Inferior parietal cortex (tissue), 1 donor: ENCODE measurements around the gene KCNK16.

Experiments
- DNase-seq: peaks from one replicate; pipeline ENCODE4 v3.0.0-alpha.2; 2016; ENCODE audit errors: extremely low spot score

The KCNK16 gene

DNA sequence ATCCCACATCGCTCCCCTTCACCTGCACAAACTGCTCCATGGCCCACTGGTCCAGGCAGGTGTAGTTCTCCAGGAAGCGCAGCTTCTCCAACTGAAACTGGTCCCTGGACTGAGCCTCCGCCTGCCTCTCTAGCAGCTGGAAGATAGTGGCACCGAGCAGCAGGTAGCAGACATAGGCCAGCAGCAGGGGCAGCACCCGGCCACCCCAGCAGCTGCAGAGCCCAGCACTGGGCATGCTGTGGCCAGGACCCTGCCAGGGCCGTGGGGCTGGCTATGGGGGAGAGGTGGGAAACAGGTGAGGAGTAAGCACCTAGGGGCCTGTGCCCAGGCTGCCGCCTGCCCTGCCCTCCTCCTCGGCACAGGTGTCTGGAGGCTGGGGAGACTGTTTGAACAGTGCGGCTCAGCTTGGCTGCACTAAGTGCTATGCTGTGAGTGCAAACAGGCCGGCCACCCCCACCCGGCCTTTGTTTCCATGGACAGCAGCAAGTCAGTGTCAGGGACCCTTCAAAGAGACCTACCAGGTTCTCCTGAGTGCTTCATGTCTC, at the start of gene KCNK16:
Gene KCNK16, minus strand, starts transcription at position 397 of the 545 bp plus-strand sequence. Its CDS starts 162 bp downstream, at position 235.
- no peak for DNase-seq

DNA sequence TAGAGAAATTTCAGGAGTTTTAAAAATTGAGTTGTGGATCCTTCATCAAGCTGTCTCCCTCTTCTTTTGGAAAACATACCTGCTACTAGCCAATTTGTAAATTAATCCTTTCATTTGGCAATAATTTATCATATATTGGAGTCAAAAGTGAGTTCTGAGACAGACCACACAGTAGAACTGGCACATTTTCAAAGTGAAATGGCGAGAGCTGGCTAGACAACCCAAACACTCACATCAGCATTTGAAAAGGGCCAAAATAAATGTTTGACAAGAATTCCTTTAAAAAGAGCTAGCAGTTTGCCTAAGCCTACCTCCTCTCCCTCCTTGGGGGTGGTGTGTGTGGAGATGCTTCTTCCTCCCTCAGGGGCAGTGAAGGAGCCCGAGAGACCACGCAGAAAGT, 47.9 kb upstream of the KCNK16 start:
- no peak for DNase-seq

DNA sequence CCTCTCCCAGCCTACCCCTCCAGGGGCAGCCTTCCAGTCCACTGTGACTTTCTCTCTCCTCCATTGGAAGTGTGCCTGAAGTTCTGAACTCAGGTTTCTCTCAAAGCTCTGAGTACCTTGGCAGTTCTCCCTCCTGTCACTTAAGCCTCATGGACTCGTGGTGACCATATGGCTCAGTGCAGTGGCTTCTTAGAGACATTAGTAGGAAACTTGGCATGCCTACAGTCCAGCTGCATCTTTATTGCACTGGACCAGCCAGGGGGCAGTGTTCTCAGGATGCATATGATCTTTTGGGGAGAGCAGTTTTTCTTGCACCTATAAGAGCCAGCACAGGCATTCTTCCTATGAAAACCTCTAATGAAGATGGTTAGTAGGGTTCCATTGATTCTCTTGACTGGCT, 47.5 kb upstream of the KCNK16 start:
- DNase-seq = no peak

DNA sequence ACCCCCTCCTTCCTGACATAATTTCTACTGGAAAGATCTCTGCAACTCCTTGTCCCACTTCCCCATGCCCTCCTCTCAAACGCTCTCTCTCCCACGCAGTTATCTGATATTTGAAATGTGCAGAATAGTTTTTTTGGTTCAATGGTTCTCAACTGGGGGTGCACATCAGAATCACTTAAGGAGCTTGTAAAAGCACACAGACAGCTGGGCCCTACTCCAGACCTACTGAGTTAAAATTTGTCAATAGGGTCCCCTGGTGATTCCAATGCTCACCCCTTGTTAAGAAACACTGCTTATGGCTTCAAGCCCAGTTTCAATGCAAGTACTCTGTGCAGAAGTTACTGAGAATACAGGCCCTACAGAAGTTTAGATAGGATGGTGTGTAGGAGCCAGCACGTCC, 45.2 kb upstream of the KCNK16 start:
- no peak for DNase-seq

DNA sequence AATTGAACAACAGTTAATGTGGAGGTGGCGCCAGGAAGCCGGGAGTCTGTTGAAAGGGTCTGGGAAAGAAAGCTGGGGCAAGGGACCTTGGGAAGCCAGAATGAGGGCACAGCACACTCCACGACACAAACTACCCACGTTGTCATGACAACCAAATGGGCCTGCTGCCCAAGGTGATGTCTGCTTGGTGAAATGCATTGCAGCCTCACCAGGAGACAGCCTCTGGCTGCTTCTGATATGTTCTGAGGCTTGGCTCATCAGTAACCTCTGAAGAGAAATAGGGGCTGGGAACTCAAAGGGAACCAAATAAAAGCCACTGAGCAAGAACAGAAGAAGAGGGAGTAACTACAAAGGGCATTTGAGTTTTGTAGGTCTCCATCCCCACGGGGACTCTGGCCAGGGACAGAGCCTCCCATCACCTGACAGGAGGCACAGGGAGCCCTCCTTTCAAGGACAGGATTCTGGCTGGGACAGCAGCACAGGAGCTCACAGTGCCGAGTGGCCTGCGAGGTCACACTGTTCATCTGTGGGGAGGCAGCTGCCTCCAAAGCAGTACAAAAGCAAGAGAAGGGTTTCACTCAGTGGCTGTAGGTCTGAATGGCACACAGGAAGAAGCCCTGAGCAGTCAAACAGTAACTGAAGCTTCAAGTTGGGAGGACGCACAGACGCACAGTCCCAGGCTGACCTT, 44.6 kb upstream of the KCNK16 start:
- peak; percentile 67 for DNase-seq

DNA sequence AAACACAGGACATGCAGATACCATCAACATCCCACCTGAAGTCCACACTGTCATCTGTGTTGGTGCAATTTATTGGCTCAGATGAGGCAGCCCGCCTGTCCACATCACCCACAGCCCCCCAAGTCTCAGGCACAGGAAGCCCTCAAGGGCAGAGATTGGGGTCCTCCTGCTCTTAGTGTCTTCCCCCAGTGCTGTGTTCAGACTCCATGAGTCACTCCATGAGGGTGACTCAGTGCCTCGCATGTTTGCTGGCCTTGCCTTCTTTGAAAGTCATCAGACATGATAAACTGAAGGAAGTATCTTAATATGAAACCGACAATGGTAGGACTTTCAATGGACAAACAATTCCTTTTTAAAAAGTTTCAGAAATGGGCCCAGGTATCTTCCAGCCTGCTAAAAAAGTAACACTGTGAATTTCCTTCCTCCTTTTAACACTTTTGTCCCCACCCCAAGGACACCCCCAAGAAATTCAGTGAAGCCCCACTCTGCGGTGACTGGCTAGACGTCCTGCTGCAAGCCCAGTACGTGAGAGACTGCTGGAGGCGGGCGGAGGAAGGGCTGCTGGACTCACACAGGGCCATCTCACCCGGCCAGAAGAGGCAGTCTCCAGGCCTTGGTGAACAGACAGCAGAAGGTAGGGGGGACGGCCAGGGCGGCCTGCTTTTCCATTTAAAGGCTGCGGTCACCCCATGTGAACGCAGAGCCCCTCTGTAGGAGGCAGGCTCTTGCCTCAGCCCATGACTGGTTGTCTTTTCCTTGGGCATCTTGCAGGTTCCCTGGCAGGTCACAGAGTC, 43.0 kb upstream of the KCNK16 start:
- DNase-seq = no peak

DNA sequence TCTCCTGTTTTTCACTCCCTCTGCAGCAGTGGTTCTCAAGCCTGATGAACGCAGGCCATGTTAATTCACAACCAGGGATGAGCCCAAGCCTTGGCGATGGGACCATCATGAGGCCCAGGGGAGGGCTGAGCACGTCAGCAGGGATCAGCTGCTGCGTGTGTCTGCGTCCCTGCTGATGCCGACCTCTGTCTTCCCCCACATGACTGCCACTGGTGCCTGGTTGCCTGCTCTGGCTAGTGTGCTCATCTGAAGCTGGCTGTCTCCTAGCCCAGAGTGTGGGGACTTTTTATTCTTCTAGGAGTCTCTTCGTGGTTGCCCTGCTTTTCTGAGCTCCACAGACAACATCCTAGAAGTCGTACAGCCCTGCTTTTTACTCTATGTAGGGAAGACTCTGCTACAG, 40.8 kb upstream of the KCNK16 start:
- no peak for DNase-seq

DNA sequence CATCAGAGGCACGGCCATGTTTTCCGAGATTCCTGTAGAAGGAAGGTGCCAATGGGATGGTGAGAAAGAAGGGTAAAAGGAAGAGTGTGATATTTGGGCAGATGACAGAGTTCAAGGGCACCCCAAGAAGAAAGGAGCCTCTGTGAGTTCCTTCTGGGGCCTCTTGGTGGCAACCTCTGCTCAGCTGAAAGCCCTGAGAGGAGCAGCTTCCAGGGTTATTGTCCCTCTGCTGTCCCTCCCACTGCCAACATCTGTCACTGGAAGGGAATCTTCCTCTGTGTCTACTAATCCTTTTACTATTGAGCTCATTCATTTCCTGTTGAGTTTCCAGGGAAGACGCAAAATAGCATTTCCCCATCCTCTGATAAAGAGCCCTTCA, 40.0 kb upstream of the KCNK16 start:
- DNase-seq = peak; percentile 55

DNA sequence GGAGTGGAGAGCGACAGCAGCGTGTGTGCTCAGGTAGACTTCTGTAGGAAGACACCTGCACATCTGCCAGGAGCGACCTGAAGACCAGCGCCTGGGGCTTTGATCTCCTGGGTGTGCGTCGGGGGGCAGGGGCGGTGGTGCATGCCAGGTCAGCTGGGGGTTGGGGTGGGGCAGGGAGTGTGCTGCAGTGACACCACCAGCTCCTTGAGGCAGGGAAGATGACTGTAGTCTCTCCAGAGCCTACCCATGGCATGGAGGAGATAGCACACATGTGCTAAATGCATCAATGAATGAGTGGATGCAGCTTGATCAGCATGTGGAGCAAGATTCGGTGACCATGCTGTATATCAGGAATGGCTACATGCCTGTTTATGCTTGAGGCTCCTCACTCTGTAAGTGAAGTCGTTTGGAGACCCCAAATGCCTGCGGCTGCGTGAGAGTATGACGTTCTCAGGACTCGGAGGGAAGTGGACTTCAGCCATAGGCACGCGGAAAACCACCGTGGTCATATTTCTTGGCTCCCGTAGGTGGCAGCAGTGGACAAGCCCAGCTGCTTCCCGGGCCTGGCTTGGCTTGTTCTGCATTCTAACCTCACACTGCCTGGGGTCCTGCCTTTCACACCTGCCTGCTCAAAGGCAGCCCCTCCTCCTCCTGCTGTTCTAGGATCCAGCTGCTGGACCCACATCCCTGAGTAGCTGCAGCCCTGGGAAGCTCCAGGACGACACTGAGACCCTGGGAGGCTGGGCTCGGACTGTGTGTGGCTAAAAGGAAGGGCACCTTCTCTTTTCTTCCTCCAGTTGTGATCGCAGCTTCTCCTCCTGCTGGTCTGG, 39.4 kb upstream of the KCNK16 start:
- peak; percentile 85 for DNase-seq

DNA sequence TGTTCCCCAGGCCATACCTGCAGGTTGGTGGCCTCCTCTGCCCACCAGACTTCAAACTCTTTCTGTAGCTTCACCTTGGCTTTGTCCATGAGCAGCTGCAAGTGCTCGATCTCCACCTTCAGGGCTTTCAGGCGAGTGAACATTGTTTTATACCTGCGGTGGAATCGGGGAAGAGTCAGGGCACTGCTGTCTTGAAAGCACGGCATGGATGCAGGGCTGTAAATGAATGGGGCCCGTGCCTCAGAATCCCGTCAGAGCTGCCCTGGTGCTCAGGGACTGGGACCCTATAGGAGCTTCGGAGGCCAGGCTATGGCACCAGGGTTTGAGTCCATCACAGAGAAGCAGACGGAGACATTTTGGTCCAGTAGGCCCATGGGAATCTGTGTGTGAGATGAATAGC, 37.9 kb upstream of the KCNK16 start:
- no peak for DNase-seq

DNA sequence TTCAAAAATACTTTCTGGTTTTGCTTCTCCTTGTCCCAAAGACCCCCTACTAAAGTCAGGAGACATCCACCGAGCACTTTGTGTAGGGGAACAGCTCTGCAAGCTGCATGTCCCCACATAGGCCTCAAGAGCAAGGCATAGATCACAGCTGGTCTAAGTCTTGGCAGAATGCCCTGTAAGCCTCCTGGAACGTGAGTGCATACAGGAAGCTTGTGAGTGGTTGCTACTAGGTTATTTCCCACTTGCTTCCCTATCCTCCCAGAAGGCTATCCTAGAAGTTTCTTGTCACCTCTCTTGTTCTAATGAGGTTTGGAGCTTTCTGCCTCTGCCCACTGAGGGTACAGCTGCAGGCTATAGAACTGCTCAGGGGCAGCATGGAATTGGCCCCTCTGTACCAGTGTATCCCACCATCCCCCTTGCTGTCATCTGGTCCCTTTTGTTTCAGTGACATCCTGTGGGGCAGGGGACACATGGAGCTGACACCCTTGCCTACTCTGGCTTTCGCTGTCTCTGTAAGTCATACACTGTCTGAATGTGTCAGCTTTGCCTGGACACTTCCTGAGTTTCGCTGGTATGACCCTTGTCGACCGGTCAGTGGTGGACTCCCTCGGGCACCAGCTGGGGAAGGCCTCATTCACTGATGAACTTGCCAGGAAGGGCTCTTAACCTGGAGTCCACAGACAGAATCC, 35.6 kb upstream of the KCNK16 start:
- no peak for DNase-seq

DNA sequence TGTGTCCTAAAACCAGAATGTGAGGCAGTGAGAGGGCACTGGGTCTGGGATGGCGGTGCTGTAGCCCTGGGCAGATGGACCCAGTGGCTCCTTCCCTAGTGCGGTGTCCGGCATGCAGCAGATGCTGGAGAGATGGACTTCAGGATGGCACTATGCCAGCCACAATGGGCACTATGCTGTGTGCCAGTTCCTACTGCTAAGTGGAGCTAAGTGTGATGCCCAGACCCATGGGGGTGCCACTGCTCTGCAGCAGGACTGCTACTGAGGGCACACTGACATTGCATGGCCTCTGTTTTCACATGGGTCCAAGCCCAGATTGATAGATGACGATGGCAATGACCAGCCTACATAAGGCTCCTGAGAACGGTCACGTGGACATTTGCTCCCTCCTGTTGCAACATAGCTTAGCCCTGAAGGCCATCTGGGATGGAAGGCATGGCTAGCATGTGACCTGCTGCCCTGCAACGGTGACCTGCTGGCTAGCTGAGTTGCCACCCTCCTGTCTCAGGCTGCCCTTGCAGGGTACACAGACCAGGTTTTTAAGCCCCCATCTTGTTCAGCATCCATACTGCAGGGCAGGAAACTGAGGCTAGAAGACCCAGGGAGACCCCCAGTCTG, 31.3 kb upstream of the KCNK16 start:
- no peak for DNase-seq

DNA sequence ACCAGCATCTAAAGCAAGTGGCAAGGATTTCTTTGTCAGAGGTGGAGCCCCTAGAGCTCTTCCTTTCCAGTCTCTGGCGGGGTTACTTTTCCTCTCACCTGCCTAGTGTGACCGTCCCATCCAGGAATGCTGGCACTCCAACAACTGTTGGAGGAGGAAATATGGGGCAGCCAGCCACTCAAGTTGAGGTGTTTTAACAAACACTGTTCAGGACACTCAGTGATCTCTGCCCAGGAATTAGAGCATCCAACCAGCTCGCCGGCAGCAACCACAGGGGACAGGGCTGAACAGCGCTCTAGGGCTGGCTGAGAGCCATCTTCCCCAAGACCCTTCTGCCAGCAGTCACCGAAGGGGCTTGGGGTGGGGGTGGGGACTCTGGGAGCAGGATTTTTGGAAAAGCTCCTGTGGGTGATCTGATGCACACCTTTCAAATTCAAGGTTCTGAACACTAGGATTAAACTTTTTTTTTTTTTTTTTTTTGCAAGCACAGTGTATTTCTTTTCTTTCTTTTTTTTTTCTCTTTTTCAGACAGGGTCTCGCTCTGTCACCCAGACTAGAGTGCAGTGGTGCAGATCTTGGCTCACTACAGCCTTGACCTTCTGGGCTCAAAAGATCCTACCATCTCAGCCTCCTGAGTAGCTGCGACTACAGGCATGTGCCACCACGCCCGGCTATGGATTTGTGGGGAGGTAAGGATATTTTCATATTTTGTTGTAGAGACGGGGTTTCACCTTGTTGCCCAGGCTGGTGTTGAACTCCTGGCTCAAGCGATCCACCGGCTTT, 28.4 kb upstream of the KCNK16 start:
- DNase-seq = no peak

DNA sequence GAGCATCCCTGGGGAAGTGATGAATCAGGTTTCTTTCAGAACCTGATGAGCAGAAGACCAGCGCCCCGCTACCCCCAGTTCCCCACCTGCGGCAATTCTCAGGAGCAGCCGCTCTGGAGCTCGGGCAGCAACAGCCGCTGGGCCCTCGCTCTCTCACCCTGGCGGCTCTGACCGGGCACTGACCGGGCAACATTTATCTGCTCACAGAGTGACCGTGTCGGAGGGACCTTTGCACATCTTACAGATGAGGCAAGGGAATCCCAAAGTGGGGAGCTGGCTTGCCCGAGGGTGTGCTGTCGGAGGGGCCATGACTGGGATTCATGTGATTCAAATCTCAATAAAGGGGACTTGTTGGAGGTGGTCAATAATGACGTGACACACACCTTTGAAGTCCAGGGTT, 26.2 kb upstream of the KCNK16 start:
- DNase-seq = no peak

DNA sequence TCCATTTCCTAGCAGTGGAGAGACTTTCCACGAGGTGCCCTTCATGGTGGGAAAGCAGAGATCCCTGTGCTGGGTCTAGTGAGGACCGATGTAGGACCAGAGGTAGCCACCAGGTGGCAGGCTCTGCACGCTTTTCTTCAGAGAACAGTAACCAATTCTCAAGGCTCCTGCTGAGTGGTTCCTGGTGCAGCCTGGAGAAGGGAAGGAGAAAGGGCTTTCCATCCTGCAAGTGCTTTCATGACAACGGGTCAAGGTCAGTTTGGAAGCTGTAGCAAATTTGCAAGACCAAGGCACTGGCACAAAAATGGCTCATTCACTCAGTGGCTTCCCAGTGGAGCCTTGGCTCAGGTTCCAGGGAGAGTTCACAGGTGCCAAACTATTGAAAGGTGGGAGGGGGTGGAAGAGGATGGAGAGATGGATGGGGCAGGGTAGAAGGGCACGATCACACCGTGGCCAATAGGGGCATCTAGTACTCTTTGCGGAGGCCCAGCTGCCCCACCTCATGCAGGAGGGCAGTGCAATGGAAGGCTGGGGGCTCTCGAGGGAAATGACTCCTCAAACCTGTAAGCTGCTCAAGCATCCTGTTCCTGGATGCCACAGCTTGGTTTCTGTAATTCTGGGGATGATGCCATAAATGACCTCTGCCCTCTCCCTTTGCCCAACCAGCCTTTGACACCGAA, 25.5 kb upstream of the KCNK16 start:
- DNase-seq = peak; percentile 86

DNA sequence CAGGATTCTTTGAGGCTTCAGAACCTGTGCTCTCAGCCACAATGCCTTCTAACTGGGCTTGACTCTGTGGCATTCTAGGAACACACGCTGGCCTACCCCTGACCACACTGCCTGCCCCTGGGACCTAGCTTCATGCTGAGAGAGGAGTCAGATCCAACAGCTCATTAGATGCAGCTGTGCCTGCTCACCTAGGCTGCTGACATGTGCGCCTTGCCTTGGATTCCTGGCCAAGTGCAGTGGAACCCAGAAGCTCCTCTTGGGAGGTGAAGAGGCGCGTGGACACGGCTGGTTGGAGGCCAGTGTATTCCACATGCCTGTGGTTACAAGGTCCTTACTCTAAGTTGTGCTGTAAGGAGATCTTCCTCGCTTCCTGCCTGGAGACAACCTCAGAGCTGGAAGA, 24.7 kb upstream of the KCNK16 start:
- DNase-seq = no peak

DNA sequence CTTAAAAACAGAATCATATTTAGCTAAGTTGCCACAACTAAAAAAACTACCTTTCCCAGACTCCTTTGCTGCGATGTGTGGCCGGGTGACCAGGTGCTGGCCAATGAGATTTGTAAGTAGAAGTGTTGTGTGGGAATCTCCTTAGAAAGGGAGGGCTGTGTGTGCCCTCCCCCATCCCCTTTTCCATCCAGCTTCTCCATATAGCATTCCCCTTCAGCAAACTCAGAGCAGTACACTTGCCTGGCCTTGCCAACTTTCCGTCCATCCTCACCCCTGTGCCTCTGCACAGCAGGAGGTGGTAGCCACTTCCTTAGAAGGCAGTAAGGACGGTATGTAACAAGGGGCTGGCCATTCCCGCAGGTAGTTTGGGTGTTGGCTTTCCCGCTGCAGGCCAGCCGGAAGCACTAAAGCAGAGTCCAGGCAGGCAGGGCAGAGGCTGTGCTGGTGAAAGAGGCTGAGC, 22.3 kb upstream of the KCNK16 start:
- no peak for DNase-seq

DNA sequence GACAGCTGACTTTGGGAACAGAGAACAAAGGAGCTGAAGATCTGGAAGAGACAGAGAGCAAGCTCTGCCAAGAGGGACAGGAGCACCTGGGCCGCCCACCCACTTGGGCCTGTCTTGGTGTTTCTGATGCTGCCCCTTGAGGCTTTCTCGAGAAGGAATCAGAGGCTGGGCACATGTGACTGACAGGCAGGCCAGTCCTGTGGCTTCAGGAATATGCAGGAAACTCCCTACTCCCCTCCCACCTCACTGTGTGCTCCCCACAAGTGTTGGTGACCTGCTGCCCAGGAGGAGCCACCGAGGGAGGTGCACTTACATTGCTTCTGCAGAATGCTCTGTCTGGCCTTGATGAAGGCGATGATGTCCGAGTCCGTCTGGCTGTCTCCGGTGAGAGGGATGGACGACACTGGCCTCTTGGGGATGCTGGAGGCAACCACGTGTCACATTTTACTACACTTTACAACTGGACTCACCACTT, 20.9 kb upstream of the KCNK16 start:
- no peak for DNase-seq

DNA sequence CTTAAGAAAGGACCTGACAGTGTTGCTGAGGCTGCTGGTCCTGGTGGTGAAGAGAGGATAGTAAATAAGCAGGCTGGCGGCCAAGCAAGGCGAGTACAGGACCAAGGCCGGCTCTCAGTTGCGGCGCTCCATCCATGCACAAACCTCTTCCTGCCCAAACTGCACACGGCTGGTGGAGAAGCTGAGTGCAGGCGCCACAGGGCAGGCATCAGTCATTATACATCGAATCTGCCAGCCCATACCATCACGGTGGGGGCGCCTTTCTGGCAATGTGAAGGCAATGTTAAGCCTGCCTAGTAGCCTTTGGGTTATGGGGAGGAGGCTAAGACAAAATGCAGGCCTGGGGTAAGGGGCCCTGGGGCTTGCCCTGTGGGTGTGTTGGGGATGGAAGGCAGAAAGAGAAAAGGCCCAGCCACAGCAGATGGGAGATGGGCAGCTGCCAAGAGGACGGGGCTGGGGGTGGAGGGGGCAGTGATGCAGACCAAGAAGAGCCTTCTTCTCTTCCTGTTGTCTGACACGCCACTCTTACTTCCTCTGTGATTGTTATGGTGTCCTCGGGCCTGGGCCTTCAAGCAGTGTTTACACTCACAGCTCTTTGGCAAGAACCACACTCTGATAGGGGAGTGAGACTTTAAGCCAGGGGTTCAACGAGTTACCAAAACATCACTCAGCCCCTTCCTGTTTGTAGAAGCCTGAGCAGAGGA, 20.3 kb upstream of the KCNK16 start:
- DNase-seq = no peak
